Prostate gland (tissue), 2 donors: ENCODE results near the gene LINGO1.

Experiments
- CTCF ChIP-seq, 4 experiments: fragments of 200-600 bp in 2 of 4; fragments of 450-650 bp in 2 of 4; sonication (generic) in 2 of 4; IDR thresholded peaks; 1 replicate in 3 of 4; 2 replicates in 1 of 4; pipeline ENCODE4 v1.5.1; 2016 to 2019; ENCODE audit warnings: antibody characterized with exemption in 4 of 4, mild to moderate bottlenecking in 2 of 4, moderate library complexity in 2 of 4
- POLR2A ChIP-seq: fragments of 450-650 bp; IDR thresholded peaks from one replicate; pipeline ENCODE4 v1.6.1; 2016; ENCODE audit warnings: antibody characterized with exemption, mild to moderate bottlenecking

GRCh38 chr15:77575203-77575934 lies 57.3 kb downstream of the LINGO1 start:
- TF ChIP-seq CTCF (IDR thresholded peaks at IDR 0.05): no peak
- no peak for TF ChIP-seq POLR2A
